HepG2 (cell line): ENCODE measurements around the gene FAM117A. TPM values are rescaled to one million over a fixed set of nuclear protein-coding genes. Genes with fewer than 3 reads are reported as not detected.

Experiments used
- GATA4 ChIP-seq: sonication (generic); IDR thresholded peaks from 2 replicates; pipeline ENCODE4 v1.6.1; 2016; ENCODE audit warnings: antibody characterized with exemption, low read depth, borderline replicate concordance
- GZF1 ChIP-seq: sonication (generic); formaldehyde crosslinking; IDR thresholded peaks from 2 replicates; pipeline ENCODE4 v1.5.1; 2020; ENCODE audit warnings: mild to moderate bottlenecking, missing genetic modification reagents
- NFRKB ChIP-seq: fragments of 450-650 bp; IDR thresholded peaks from 2 replicates; pipeline ENCODE4 v1.6.1; 2017
- SETDB1 ChIP-seq: sonication (generic); formaldehyde crosslinking; IDR thresholded peaks from 2 replicates; pipeline ENCODE4 v1.5.1; 2020; ENCODE audit warnings: missing genetic modification reagents, mild to moderate bottlenecking, borderline replicate concordance
- SUZ12 ChIP-seq: fragments of 150-350 bp; IDR thresholded peaks from 2 replicates; pipeline ENCODE4 v1.6.1; 2014; ENCODE audit warnings: low read depth, low read length
- ZNF337 ChIP-seq: sonication (generic); formaldehyde crosslinking; IDR thresholded peaks from 2 replicates; pipeline ENCODE4 v1.5.1; 2020; ENCODE audit warnings: missing genetic modification reagents, low read depth, mild to moderate bottlenecking, borderline replicate concordance
- ZNF354B ChIP-seq: sonication (generic); formaldehyde crosslinking; IDR thresholded peaks from 2 replicates; pipeline ENCODE4 v1.8.0; 2022; ENCODE audit warnings: mild to moderate bottlenecking, missing genetic modification reagents
- ZNF709 ChIP-seq: sonication (generic); formaldehyde crosslinking; IDR thresholded peaks from 2 replicates; pipeline ENCODE4 v1.5.0; 2020; ENCODE audit warnings: mild to moderate bottlenecking, missing genetic modification reagents
- ZNF772 ChIP-seq: sonication (generic); formaldehyde crosslinking; IDR thresholded peaks from 2 replicates; pipeline ENCODE4 v1.5.0; 2020; ENCODE audit warnings: mild to moderate bottlenecking, missing genetic modification reagents
- polyA plus RNA-seq, 8 experiments: library from polyadenylated mRNA; depleted of rRNA in 3 of 8; stranded (reverse) in 7 of 8; unstranded in 1 of 8; fragments of >200 nt; fragmentation: Illumina TruSeq in 4 of 8; extraction: Trizol in 4 of 8; gene quantifications; 2 replicates each; pipeline versions ENCODE4 v1.2.1 to v1.2.3, GENCODE V29; 2011 to 2016; ENCODE audit warnings: low read depth in 4 of 8, missing spikeins in 1 of 8, mixed read lengths in 1 of 8; ENCODE audit not compliant: insufficient read depth in 1 of 8
- total RNA-seq, 5 experiments: library from RNA; depleted of rRNA; stranded (reverse); fragments of >200 nt; fragmentation: Illumina TruSeq; extraction: Trizol; gene quantifications; 2 replicates each; pipeline ENCODE4 v1.2.3, GENCODE V29; 2016; ENCODE audit warnings: low read depth in 1 of 5
- TF ChIP-seq, protein P1 (sequence below): sonication (generic); formaldehyde crosslinking; IDR thresholded peaks from 2 replicates; pipeline ENCODE4 v1.5.0; 2020; ENCODE audit warnings: mild to moderate bottlenecking, missing genetic modification reagents, borderline replicate concordance
- TF ChIP-seq, protein P2 (sequence below): sonication (generic); formaldehyde crosslinking; IDR thresholded peaks from 2 replicates; pipeline ENCODE4 v1.8.0; 2022; ENCODE audit warnings: low read depth, missing genetic modification reagents
- TF ChIP-seq, protein P3 (sequence below): sonication (generic); formaldehyde crosslinking; IDR thresholded peaks from 2 replicates; pipeline ENCODE4 v1.9.0; 2021; ENCODE audit warnings: missing genetic modification reagents, mild to moderate bottlenecking, borderline replicate concordance
- TF ChIP-seq, protein P4 (sequence below): sonication (generic); formaldehyde crosslinking; IDR thresholded peaks from 2 replicates; pipeline ENCODE4 v1.8.1; 2022; ENCODE audit warnings: mild to moderate bottlenecking, missing genetic modification reagents
- TF ChIP-seq, protein P5 (sequence below): sonication (generic); formaldehyde crosslinking; IDR thresholded peaks from 2 replicates; pipeline ENCODE4 v1.9.0; 2022; ENCODE audit warnings: low read depth, missing genetic modification reagents

The FAM117A gene
- total and polyA plus RNA-seq, 2 of the 13 experiments (the other 11 are each of a cell fraction or from before 2014, with no cell fraction given): 12.1 to 19.8 TPM

DNA sequence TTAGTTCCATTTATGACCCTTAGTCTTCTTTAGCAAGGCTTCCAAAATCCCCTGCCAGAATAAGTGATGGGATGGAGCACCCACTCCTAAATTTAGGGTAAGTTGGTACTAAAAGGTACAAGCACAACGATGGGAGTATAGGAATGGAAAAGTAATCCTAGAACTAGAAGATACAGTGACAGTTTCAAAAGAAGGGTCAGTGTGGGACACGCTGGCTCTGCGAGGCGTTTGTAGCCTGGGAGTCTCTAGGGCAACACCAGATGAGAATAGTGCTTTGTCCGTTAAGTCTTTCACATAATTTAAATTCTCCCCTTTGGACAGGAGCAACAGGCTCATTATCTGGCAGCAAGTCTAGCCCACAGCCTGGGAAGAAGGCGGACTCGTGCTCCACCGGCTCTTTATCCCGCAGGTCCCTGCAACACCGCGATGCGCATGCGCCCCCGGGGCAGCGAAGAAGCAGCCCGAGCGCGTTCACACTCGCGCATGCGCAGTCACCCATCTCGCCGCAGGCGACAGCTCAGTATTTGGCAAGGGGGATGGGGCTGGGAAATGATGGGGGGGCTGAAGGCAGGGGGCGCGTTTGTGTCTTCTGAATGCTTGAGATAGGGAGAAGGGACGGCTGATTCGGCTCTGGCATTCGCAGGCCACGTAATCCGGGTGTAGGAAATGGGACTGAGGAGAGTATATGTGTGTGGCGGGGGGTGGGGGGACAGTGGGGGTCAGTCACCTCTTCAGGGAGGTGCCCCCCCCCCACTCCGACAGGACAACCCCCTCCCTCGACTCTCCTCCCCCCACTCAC, 86.6 kb downstream of the FAM117A start (continued):
- TF ChIP-seq, protein P1, sequence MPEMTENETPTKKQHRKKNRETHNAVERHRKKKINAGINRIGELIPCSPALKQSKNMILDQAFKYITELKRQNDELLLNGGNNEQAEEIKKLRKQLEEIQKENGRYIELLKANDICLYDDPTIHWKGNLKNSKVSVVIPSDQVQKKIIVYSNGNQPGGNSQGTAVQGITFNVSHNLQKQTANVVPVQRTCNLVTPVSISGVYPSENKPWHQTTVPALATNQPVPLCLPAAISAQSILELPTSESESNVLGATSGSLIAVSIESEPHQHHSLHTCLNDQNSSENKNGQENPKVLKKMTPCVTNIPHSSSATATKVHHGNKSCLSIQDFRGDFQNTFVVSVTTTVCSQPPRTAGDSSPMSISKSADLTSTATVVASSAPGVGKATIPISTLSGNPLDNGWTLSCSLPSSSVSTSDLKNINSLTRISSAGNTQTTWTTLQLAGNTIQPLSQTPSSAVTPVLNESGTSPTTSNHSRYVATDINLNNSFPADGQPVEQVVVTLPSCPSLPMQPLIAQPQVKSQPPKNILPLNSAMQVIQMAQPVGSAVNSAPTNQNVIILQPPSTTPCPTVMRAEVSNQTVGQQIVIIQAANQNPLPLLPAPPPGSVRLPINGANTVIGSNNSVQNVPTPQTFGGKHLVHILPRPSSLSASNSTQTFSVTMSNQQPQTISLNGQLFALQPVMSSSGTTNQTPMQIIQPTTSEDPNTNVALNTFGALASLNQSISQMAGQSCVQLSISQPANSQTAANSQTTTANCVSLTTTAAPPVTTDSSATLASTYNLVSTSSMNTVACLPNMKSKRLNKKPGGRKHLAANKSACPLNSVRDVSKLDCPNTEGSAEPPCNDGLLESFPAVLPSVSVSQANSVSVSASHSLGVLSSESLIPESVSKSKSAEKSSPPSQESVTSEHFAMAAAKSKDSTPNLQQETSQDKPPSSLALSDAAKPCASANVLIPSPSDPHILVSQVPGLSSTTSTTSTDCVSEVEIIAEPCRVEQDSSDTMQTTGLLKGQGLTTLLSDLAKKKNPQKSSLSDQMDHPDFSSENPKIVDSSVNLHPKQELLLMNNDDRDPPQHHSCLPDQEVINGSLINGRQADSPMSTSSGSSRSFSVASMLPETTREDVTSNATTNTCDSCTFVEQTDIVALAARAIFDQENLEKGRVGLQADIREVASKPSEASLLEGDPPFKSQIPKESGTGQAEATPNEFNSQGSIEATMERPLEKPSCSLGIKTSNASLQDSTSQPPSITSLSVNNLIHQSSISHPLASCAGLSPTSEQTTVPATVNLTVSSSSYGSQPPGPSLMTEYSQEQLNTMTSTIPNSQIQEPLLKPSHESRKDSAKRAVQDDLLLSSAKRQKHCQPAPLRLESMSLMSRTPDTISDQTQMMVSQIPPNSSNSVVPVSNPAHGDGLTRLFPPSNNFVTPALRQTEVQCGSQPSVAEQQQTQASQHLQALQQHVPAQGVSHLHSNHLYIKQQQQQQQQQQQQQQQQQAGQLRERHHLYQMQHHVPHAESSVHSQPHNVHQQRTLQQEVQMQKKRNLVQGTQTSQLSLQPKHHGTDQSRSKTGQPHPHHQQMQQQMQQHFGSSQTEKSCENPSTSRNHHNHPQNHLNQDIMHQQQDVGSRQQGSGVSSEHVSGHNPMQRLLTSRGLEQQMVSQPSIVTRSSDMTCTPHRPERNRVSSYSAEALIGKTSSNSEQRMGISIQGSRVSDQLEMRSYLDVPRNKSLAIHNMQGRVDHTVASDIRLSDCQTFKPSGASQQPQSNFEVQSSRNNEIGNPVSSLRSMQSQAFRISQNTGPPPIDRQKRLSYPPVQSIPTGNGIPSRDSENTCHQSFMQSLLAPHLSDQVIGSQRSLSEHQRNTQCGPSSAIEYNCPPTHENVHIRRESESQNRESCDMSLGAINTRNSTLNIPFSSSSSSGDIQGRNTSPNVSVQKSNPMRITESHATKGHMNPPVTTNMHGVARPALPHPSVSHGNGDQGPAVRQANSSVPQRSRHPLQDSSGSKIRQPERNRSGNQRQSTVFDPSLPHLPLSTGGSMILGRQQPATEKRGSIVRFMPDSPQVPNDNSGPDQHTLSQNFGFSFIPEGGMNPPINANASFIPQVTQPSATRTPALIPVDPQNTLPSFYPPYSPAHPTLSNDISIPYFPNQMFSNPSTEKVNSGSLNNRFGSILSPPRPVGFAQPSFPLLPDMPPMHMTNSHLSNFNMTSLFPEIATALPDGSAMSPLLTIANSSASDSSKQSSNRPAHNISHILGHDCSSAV (CRISPR knock-in tag): no peak
- TF ChIP-seq, protein P2, sequence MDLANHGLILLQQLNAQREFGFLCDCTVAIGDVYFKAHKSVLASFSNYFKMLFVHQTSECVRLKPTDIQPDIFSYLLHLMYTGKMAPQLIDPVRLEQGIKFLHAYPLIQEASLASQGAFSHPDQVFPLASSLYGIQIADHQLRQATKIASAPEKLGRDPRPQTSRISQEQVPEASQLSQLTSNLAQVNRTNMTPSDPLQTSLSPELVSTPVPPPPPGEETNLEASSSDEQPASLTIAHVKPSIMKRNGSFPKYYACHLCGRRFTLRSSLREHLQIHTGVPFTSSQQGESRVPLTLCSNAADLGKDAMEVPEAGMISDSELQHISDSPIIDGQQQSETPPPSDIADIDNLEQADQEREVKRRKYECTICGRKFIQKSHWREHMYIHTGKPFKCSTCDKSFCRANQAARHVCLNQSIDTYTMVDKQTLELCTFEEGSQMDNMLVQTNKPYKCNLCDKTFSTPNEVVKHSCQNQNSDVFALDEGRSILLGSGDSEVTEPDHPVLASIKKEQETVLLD (CRISPR knock-in tag): no peak
- TF ChIP-seq ZNF354B (CRISPR knock-in tag) (no peak), ZNF709 (CRISPR knock-in tag) (no peak), ZNF772 (CRISPR knock-in tag) (no peak), SETDB1 (CRISPR knock-in tag) (no peak), GZF1 (no peak), GATA4 (0 out of 2 replicates have a peak, but pooled peaks have one; percentile 14), NFRKB (no peak), SUZ12 (no peak), ZNF337 (CRISPR knock-in tag) (no peak)
- TF ChIP-seq, protein P3, sequence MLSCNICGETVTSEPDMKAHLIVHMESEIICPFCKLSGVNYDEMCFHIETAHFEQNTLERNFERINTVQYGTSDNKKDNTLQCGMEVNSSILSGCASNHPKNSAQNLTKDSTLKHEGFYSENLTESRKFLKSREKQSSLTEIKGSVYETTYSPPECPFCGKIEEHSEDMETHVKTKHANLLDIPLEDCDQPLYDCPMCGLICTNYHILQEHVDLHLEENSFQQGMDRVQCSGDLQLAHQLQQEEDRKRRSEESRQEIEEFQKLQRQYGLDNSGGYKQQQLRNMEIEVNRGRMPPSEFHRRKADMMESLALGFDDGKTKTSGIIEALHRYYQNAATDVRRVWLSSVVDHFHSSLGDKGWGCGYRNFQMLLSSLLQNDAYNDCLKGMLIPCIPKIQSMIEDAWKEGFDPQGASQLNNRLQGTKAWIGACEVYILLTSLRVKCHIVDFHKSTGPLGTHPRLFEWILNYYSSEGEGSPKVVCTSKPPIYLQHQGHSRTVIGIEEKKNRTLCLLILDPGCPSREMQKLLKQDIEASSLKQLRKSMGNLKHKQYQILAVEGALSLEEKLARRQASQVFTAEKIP (CRISPR knock-in tag): no peak
- TF ChIP-seq, protein P4, sequence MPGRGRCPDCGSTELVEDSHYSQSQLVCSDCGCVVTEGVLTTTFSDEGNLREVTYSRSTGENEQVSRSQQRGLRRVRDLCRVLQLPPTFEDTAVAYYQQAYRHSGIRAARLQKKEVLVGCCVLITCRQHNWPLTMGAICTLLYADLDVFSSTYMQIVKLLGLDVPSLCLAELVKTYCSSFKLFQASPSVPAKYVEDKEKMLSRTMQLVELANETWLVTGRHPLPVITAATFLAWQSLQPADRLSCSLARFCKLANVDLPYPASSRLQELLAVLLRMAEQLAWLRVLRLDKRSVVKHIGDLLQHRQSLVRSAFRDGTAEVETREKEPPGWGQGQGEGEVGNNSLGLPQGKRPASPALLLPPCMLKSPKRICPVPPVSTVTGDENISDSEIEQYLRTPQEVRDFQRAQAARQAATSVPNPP (CRISPR knock-in tag): no peak
- TF ChIP-seq, protein P5, sequence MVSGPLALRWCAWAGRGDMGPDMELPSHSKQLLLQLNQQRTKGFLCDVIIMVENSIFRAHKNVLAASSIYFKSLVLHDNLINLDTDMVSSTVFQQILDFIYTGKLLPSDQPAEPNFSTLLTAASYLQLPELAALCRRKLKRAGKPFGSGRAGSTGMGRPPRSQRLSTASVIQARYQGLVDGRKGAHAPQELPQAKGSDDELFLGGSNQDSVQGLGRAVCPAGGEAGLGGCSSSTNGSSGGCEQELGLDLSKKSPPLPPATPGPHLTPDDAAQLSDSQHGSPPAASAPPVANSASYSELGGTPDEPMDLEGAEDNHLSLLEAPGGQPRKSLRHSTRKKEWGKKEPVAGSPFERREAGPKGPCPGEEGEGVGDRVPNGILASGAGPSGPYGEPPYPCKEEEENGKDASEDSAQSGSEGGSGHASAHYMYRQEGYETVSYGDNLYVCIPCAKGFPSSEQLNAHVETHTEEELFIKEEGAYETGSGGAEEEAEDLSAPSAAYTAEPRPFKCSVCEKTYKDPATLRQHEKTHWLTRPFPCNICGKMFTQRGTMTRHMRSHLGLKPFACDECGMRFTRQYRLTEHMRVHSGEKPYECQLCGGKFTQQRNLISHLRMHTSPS (CRISPR knock-in tag): no peak
